ENCODE measurements around the gene UBALD1.

DNA sequence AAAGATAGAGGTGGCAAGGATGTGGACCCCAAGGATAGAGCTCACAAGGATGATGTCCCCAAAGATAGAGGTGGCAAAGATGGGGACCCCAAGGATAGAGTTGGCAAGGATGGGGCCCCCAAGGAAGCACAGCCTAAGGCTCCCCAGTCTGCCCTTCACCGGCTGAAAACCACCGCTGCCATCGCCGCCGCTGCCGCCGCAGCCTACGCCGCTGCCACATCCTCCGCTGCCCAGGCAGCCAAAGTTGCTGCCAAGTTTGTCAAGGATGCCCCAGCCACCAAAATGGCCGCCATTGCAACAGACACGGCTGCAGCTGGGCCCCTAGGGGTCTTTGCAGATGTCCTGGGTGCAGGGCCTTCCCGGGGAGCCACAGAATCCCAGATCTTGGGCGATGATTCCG is 38.7 kb downstream of the UBALD1 start:
- TF ChIP-seq POLR2AphosphoS5 (IDR thresholded peaks at IDR 0.05; ENCODE audit: borderline replicate concordance, low read depth, low read length) (no peak), EZH2 (IDR thresholded peaks at IDR 0.05) (no peak), FOXP2 (optimal IDR thresholded peaks at IDR 0.05; ENCODE audit: control extremely low read depth, extremely low read length, insufficient read depth) (no peak)

Data from SK-N-MC (cell line).